Measurements from ENCODE around the gene DNTTIP2. TPM values are rescaled to one million over a fixed set of nuclear protein-coding genes. Genes with fewer than 3 reads are reported as not detected.

Gene DNTTIP2
- total and polyA plus RNA-seq, 9 of the 15 experiments (the other 6 are each of a cell fraction or from before 2014, with no cell fraction given), result 50.4 to 138 (median 97.0) TPM

DNA sequence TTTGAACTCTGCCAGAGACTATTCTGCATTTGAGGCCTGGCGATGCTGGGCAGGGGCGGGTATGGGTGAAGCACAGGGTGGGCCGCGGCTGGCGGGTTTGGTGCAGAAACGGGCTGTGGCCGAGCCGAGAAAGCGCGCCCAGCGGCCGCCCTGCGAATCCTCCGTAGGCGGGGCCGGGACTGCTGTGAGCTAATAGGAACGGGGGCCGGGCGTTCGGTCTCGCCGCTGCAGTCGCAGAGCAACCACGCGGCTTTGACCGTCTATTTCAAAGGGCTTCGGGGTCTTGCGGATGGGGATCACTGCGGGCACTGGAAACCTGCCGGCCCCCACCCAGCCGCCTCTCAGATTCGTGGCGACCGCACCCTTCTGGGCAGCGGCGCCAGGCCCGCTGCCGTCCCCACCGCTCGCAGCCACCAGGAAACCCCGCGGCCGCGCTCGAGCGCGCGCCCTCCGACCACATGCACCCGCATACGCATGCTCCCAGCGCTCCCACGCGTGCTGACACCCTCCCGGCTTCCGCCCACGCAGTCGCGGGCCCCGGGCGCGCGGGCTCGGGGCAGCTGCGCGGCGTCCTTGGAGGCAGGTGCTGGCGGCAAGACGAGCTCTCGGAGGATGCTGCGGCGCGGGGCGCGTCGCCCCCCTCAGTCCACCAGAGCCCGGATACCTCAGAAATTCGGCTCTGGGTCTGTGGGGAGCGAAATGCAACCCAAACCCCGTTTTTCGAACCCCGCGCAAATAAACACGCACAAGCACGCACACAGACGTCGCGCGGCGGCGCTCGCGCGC, 32.6 kb downstream of the DNTTIP2 start (continued):
- TF ChIP-seq, protein P1, sequence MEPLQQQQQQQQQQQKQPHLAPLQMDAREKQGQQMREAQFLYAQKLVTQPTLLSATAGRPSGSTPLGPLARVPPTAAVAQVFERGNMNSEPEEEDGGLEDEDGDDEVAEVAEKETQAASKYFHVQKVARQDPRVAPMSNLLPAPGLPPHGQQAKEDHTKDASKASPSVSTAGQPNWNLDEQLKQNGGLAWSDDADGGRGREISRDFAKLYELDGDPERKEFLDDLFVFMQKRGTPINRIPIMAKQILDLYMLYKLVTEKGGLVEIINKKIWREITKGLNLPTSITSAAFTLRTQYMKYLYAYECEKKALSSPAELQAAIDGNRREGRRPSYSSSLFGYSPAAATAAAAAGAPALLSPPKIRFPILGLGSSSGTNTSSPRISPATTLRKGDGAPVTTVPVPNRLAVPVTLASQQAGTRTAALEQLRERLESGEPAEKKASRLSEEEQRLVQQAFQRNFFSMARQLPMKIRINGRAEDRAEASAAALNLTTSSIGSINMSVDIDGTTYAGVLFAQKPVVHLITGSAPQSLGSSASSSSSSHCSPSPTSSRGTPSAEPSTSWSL (CRISPR knock-in tag; IDR thresholded peaks at IDR 0.05; ENCODE audit: borderline replicate concordance), result no peak
- no peak for TF ChIP-seq XRCC5 (IDR thresholded peaks at IDR 0.05; ENCODE audit: low read depth, low read length)
- peak; percentile 99 for TF ChIP-seq RBBP5 (IDR thresholded peaks at IDR 0.05; ENCODE audit: borderline replicate concordance, insufficient read depth, low read length, poor library complexity, severe bottlenecking)
- no peak for TF ChIP-seq ZNF76 (CRISPR knock-in tag; IDR thresholded peaks at IDR 0.05; ENCODE audit: borderline replicate concordance)
- TF ChIP-seq PHF8 (IDR thresholded peaks at IDR 0.05; ENCODE audit: borderline replicate concordance, low read length), result peak; percentile 66; the same call in 1 of the 2 replicates
- peak; percentile 80 for TF ChIP-seq TBP (optimal IDR thresholded peaks at IDR 0.05; ENCODE audit: low read depth, low read length)
- TF ChIP-seq NRF1 (conservative IDR thresholded peaks at IDR 0.05 in 1 of 2, IDR thresholded peaks at IDR 0.05 in 1 of 2), result peak; percentile 87 to 89
- TF ChIP-seq ZNF165 (CRISPR knock-in tag; IDR thresholded peaks at IDR 0.05; ENCODE audit: borderline replicate concordance), result no peak
- TF ChIP-seq, protein P2, sequence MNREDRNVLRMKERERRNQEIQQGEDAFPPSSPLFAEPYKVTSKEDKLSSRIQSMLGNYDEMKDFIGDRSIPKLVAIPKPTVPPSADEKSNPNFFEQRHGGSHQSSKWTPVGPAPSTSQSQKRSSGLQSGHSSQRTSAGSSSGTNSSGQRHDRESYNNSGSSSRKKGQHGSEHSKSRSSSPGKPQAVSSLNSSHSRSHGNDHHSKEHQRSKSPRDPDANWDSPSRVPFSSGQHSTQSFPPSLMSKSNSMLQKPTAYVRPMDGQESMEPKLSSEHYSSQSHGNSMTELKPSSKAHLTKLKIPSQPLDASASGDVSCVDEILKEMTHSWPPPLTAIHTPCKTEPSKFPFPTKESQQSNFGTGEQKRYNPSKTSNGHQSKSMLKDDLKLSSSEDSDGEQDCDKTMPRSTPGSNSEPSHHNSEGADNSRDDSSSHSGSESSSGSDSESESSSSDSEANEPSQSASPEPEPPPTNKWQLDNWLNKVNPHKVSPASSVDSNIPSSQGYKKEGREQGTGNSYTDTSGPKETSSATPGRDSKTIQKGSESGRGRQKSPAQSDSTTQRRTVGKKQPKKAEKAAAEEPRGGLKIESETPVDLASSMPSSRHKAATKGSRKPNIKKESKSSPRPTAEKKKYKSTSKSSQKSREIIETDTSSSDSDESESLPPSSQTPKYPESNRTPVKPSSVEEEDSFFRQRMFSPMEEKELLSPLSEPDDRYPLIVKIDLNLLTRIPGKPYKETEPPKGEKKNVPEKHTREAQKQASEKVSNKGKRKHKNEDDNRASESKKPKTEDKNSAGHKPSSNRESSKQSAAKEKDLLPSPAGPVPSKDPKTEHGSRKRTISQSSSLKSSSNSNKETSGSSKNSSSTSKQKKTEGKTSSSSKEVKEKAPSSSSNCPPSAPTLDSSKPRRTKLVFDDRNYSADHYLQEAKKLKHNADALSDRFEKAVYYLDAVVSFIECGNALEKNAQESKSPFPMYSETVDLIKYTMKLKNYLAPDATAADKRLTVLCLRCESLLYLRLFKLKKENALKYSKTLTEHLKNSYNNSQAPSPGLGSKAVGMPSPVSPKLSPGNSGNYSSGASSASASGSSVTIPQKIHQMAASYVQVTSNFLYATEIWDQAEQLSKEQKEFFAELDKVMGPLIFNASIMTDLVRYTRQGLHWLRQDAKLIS (CRISPR knock-in tag; IDR thresholded peaks at IDR 0.05), result peak; percentile 11; the same call in 1 of the 2 replicates
- TF ChIP-seq HDAC1 (IDR thresholded peaks at IDR 0.05), result peak in 1 of 2 experiments; percentile 32; a peak in 1 of 4 replicates
- no peak for TF ChIP-seq CHCHD3 (CRISPR knock-in tag; IDR thresholded peaks at IDR 0.05)
- peak; percentile 87 for TF ChIP-seq L3MBTL2 (IDR thresholded peaks at IDR 0.05)
- 0 out of 2 replicates have a peak, but pooled peaks have one; percentile 37 for TF ChIP-seq ZNF134 (CRISPR knock-in tag; conservative IDR thresholded peaks at IDR 0.05)
- TF ChIP-seq MYNN (IDR thresholded peaks at IDR 0.05), result no peak
- TF ChIP-seq MYNN (CRISPR knock-in tag; IDR thresholded peaks at IDR 0.05), result no peak
- TF ChIP-seq PHB2 (IDR thresholded peaks at IDR 0.05; ENCODE audit: low read depth), result no peak
- TF ChIP-seq ZBTB1 (CRISPR knock-in tag; IDR thresholded peaks at IDR 0.05; ENCODE audit: borderline replicate concordance, low read depth), result peak; percentile 73; the same call in 1 of the 2 replicates
- TF ChIP-seq ZNF41 (CRISPR knock-in tag; conservative IDR thresholded peaks at IDR 0.05), result no peak
- peak; percentile 58; the same call in 1 of the 2 replicates for TF ChIP-seq PML (IDR thresholded peaks at IDR 0.05; ENCODE audit: low read length)
- TF ChIP-seq HNRNPLL (IDR thresholded peaks at IDR 0.05; ENCODE audit: low read depth, low read length, poor library complexity, severe bottlenecking), result peak; percentile 87
- TF ChIP-seq ETV5 (CRISPR knock-in tag; IDR thresholded peaks at IDR 0.05; ENCODE audit: low read depth), result 0 out of 2 replicates have a peak, but pooled peaks have one; percentile 53
- no peak for TF ChIP-seq POU5F1 (IDR thresholded peaks at IDR 0.05; ENCODE audit: borderline replicate concordance, low read depth, low read length, partially characterized antibody)

Measured in K562 (cell line).